Measurements from ENCODE around the gene LRBA.

LRBA gene

GRCh38 chr4:150624055-150624454 lies 391.0 kb downstream of the LRBA start:
- no peaks in the 10 kb centered on the region for H3K36me3 ChIP-seq (ENCODE audit: control insufficient read depth, insufficient read depth, low read length)
- no peaks in the 10 kb centered on the region for H3K9me3 ChIP-seq (ENCODE audit: control insufficient read depth, insufficient read depth, low read length)
- H3K4me1 ChIP-seq (ENCODE audit: control insufficient read depth, insufficient read depth, low read length) = peaks cover 5% of the 10 kb centered on the region
- no peak overlapping the region for H3K4me3 ChIP-seq (ENCODE audit: low read depth, low read length)
- no peak overlapping the region for H3K9ac ChIP-seq (ENCODE audit: low read depth, low read length)
- H3K27me3 ChIP-seq (ENCODE audit: control insufficient read depth, insufficient read depth, low read length) = no peaks in the 10 kb centered on the region

- Histone ChIP-seq H3K27me3 (ENCODE audit: control insufficient read depth, insufficient read depth, low read length) (no peaks in the 10 kb centered on the region), H3K9me3 (ENCODE audit: control insufficient read depth, insufficient read depth, low read length) (no peaks in the 10 kb centered on the region), H3K4me1 (ENCODE audit: control insufficient read depth, insufficient read depth, low read length) (peaks cover 5% of the 10 kb centered on the region), H3K4me3 (ENCODE audit: low read depth, low read length) (no peak overlapping the region), H3K9ac (ENCODE audit: low read depth, low read length) (no peak overlapping the region), H3K36me3 (ENCODE audit: control insufficient read depth, insufficient read depth, low read length) (no peaks in the 10 kb centered on the region)
Observed at GRCh38 chr4:150619042-150619441, 396.0 kb downstream of the LRBA start.

- H3K36me3 ChIP-seq (ENCODE audit: control insufficient read depth, insufficient read depth, low read length) = no peaks in the 10 kb centered on the region
- no peak overlapping the region for H3K9ac ChIP-seq (ENCODE audit: low read depth, low read length)
- H3K27me3 ChIP-seq (ENCODE audit: control insufficient read depth, insufficient read depth, low read length) = no peaks in the 10 kb centered on the region
- no peaks in the 10 kb centered on the region for H3K4me1 ChIP-seq (ENCODE audit: control insufficient read depth, insufficient read depth, low read length)
- H3K9me3 ChIP-seq (ENCODE audit: control insufficient read depth, insufficient read depth, low read length) = no peaks in the 10 kb centered on the region
- H3K4me3 ChIP-seq (ENCODE audit: low read depth, low read length) = no peak overlapping the region
Observed at GRCh38 chr4:150609131-150609530, 406.0 kb downstream of the LRBA start.

GRCh38 chr4:150600812-150601445 lies 414.2 kb downstream of the LRBA start:
- Histone ChIP-seq H3K9ac (ENCODE audit: low read depth, low read length) (no peak overlapping the region), H3K36me3 (ENCODE audit: control insufficient read depth, insufficient read depth, low read length) (no peaks in the 10 kb centered on the region), H3K4me1 (ENCODE audit: control insufficient read depth, insufficient read depth, low read length) (no peaks in the 10 kb centered on the region), H3K9me3 (ENCODE audit: control insufficient read depth, insufficient read depth, low read length) (no peaks in the 10 kb centered on the region), H3K27me3 (ENCODE audit: control insufficient read depth, insufficient read depth, low read length) (no peaks in the 10 kb centered on the region), H3K4me3 (ENCODE audit: low read depth, low read length) (no peak overlapping the region)

- H3K27me3 ChIP-seq (ENCODE audit: control insufficient read depth, insufficient read depth, low read length) = no peaks in the 10 kb centered on the region
Observed at GRCh38 chr4:150599547-150599946, 415.5 kb downstream of the LRBA start.

GRCh38 chr4:150598909-150599308 lies 416.2 kb downstream of the LRBA start:
- Histone ChIP-seq H3K4me1 (ENCODE audit: control insufficient read depth, insufficient read depth, low read length) (no peaks in the 10 kb centered on the region), H3K4me3 (ENCODE audit: low read depth, low read length) (no peak overlapping the region), H3K36me3 (ENCODE audit: control insufficient read depth, insufficient read depth, low read length) (no peaks in the 10 kb centered on the region), H3K27me3 (ENCODE audit: control insufficient read depth, insufficient read depth, low read length) (no peaks in the 10 kb centered on the region), H3K9ac (ENCODE audit: low read depth, low read length) (no peak overlapping the region), H3K9me3 (ENCODE audit: control insufficient read depth, insufficient read depth, low read length) (no peaks in the 10 kb centered on the region)

More at GRCh38 chr4:150599547-150599946, 415.5 kb downstream of the LRBA start:
- Histone ChIP-seq H3K9ac (ENCODE audit: low read depth, low read length) (no peak overlapping the region), H3K9me3 (ENCODE audit: control insufficient read depth, insufficient read depth, low read length) (no peaks in the 10 kb centered on the region), H3K36me3 (ENCODE audit: control insufficient read depth, insufficient read depth, low read length) (no peaks in the 10 kb centered on the region), H3K4me3 (ENCODE audit: low read depth, low read length) (no peak overlapping the region), H3K4me1 (ENCODE audit: control insufficient read depth, insufficient read depth, low read length) (no peaks in the 10 kb centered on the region)

- Histone ChIP-seq H3K27me3 (ENCODE audit: control insufficient read depth, insufficient read depth, low read length) (no peaks in the 10 kb centered on the region), H3K4me1 (ENCODE audit: control insufficient read depth, insufficient read depth, low read length) (peaks cover 9% of the 10 kb centered on the region), H3K9ac (ENCODE audit: low read depth, low read length) (no peak overlapping the region), H3K36me3 (ENCODE audit: control insufficient read depth, insufficient read depth, low read length) (no peaks in the 10 kb centered on the region), H3K9me3 (ENCODE audit: control insufficient read depth, insufficient read depth, low read length) (no peaks in the 10 kb centered on the region), H3K4me3 (ENCODE audit: low read depth, low read length) (no peak overlapping the region)
Observed at GRCh38 chr4:150593996-150594395, 421.1 kb downstream of the LRBA start.

GRCh38 chr4:150591904-150592303 lies 423.2 kb downstream of the LRBA start:
- H3K36me3 ChIP-seq (ENCODE audit: control insufficient read depth, insufficient read depth, low read length) = no peaks in the 10 kb centered on the region
- H3K9ac ChIP-seq (ENCODE audit: low read depth, low read length) = no peak overlapping the region
- peak overlapping the region; percentile 9 for H3K4me3 ChIP-seq (ENCODE audit: low read depth, low read length)
- H3K4me1 ChIP-seq (ENCODE audit: control insufficient read depth, insufficient read depth, low read length) = peaks cover 9% of the 10 kb centered on the region
- H3K27me3 ChIP-seq (ENCODE audit: control insufficient read depth, insufficient read depth, low read length) = no peaks in the 10 kb centered on the region
- H3K9me3 ChIP-seq (ENCODE audit: control insufficient read depth, insufficient read depth, low read length) = no peaks in the 10 kb centered on the region

GRCh38 chr4:150591406-150591805 lies 423.7 kb downstream of the LRBA start:
- peaks cover 9% of the 10 kb centered on the region for H3K4me1 ChIP-seq (ENCODE audit: control insufficient read depth, insufficient read depth, low read length)
- peak overlapping the region; percentile 9 for H3K4me3 ChIP-seq (ENCODE audit: low read depth, low read length)
- H3K27me3 ChIP-seq (ENCODE audit: control insufficient read depth, insufficient read depth, low read length) = no peaks in the 10 kb centered on the region
- no peaks in the 10 kb centered on the region for H3K9me3 ChIP-seq (ENCODE audit: control insufficient read depth, insufficient read depth, low read length)
- H3K9ac ChIP-seq (ENCODE audit: low read depth, low read length) = no peak overlapping the region
- no peaks in the 10 kb centered on the region for H3K36me3 ChIP-seq (ENCODE audit: control insufficient read depth, insufficient read depth, low read length)

GRCh38 chr4:150590631-150591030 lies 424.5 kb downstream of the LRBA start:
- H3K9ac ChIP-seq (ENCODE audit: low read depth, low read length) = no peak overlapping the region
- H3K36me3 ChIP-seq (ENCODE audit: control insufficient read depth, insufficient read depth, low read length) = no peaks in the 10 kb centered on the region
- H3K4me1 ChIP-seq (ENCODE audit: control insufficient read depth, insufficient read depth, low read length) = peaks cover 9% of the 10 kb centered on the region
- peaks cover 6% of the 10 kb centered on the region for H3K27me3 ChIP-seq (ENCODE audit: control insufficient read depth, insufficient read depth, low read length)
- H3K9me3 ChIP-seq (ENCODE audit: control insufficient read depth, insufficient read depth, low read length) = no peaks in the 10 kb centered on the region
- H3K4me3 ChIP-seq (ENCODE audit: low read depth, low read length) = no peak overlapping the region

GRCh38 chr4:150589157-150589556 lies 425.9 kb downstream of the LRBA start:
- H3K27me3 ChIP-seq (ENCODE audit: control insufficient read depth, insufficient read depth, low read length) = peaks cover 18% of the 10 kb centered on the region
- H3K4me1 ChIP-seq (ENCODE audit: control insufficient read depth, insufficient read depth, low read length) = peaks cover 9% of the 10 kb centered on the region
- no peak overlapping the region for H3K4me3 ChIP-seq (ENCODE audit: low read depth, low read length)
- H3K9ac ChIP-seq (ENCODE audit: low read depth, low read length) = no peak overlapping the region
- H3K9me3 ChIP-seq (ENCODE audit: control insufficient read depth, insufficient read depth, low read length) = no peaks in the 10 kb centered on the region
- H3K36me3 ChIP-seq (ENCODE audit: control insufficient read depth, insufficient read depth, low read length) = no peaks in the 10 kb centered on the region

- Histone ChIP-seq H3K9ac (ENCODE audit: low read depth, low read length) (no peak overlapping the region), H3K9me3 (ENCODE audit: control insufficient read depth, insufficient read depth, low read length) (no peaks in the 10 kb centered on the region), H3K4me3 (ENCODE audit: low read depth, low read length) (no peak overlapping the region), H3K4me1 (ENCODE audit: control insufficient read depth, insufficient read depth, low read length) (peaks cover 9% of the 10 kb centered on the region), H3K36me3 (ENCODE audit: control insufficient read depth, insufficient read depth, low read length) (no peaks in the 10 kb centered on the region), H3K27me3 (ENCODE audit: control insufficient read depth, insufficient read depth, low read length) (peaks cover 27% of the 10 kb centered on the region)
Observed at GRCh38 chr4:150588316-150588715, 426.8 kb downstream of the LRBA start.

All from iPS-15b (cell line).